Vagina (tissue), 2 donors: ENCODE data around the gene FAM53B.

ENCODE experiments used
- POLR2A ChIP-seq, 2 donors: fragments of 450-650 bp; IDR thresholded peaks; one replicate each; pipeline ENCODE4 v1.6.1; 2017; ENCODE audit warnings: antibody characterized with exemption in 2 of 2, mild to moderate bottlenecking in 2 of 2, moderate library complexity in 2 of 2
- POLR2AphosphoS5 ChIP-seq, 2 donors: sonication (generic); formaldehyde crosslinking; IDR thresholded peaks; one replicate each; pipeline ENCODE4 v1.9.0; 2017; ENCODE audit warnings: antibody characterized with exemption in 2 of 2, mild to moderate bottlenecking in 2 of 2, low read depth in 1 of 2; ENCODE audit not compliant: insufficient read depth in 1 of 2

GRCh38 chr10:124628676-124629021 lies 115.5 kb downstream of the FAM53B start:
- TF ChIP-seq POLR2A (IDR thresholded peaks at IDR 0.05) = no peak
- TF ChIP-seq POLR2AphosphoS5 (IDR thresholded peaks at IDR 0.05; ENCODE audit: insufficient read depth in 1 of 2, low read depth in 1 of 2) = no peak
